GM23338 (cell line): ENCODE data around the gene ADAT3.

Source experiments
- CREB1 ChIP-seq: fragments of 250-450 bp; sonication (Bioruptor Pico); IDR thresholded peaks from 2 replicates; pipeline ENCODE4 v1.5.0; 2020; ENCODE audit warnings: low read depth, mild to moderate bottlenecking, moderate library complexity
- CTCF ChIP-seq, 2 experiments: fragments of 200-600 bp in 1 of 2; sonication (generic) in 1 of 2; conservative IDR thresholded peaks; 2 replicates each; pipeline versions ENCODE4 v1.5.1 to v1.6.1; 2016 to 2017; ENCODE audit warnings: antibody characterized with exemption in 2 of 2, low read depth in 2 of 2, mild to moderate bottlenecking in 2 of 2, moderate library complexity in 1 of 2
- EZH2 ChIP-seq: fragments of 200-600 bp; sonication (generic); IDR thresholded peaks from one replicate; pipeline ENCODE4 v1.8.0; 2017; ENCODE audit warnings: antibody characterized with exemption, mild to moderate bottlenecking, low read depth; ENCODE audit not compliant: unreplicated experiment
- EZH2phosphoT487 ChIP-seq: fragments of 200-600 bp; sonication (generic); IDR thresholded peaks from one replicate; pipeline ENCODE4 v1.8.1; 2018; ENCODE audit warnings: antibody characterized with exemption; ENCODE audit not compliant: unreplicated experiment
- JUNB ChIP-seq: IDR thresholded peaks from one replicate; pipeline ENCODE4 v1.6.1; 2016; ENCODE audit warnings: antibody characterized with exemption; ENCODE audit not compliant: unreplicated experiment
- NANOG ChIP-seq: IDR thresholded peaks from 2 replicates; pipeline ENCODE4 v1.6.1; 2016; ENCODE audit warnings: antibody characterized with exemption, borderline replicate concordance
- POLR2AphosphoS5 ChIP-seq: IDR thresholded peaks from 2 replicates; pipeline ENCODE4 v1.6.1; 2016; ENCODE audit warnings: antibody characterized with exemption, low read depth
- REST ChIP-seq: IDR thresholded peaks from one replicate; pipeline ENCODE4 v1.6.1; 2018; ENCODE audit warnings: antibody characterized with exemption; ENCODE audit not compliant: unreplicated experiment
- STAT1 ChIP-seq: IDR thresholded peaks from one replicate; pipeline ENCODE4 v1.6.1; 2016; ENCODE audit warnings: antibody characterized with exemption; ENCODE audit not compliant: unreplicated experiment
- ZNF114 ChIP-seq: fragments of 250-450 bp; sonication (Bioruptor Pico); IDR thresholded peaks from 2 replicates; pipeline ENCODE4 v1.5.0; 2020; ENCODE audit warnings: mild to moderate bottlenecking, moderate library complexity
- ZNF331 ChIP-seq: fragments of 250-450 bp; sonication (Bioruptor Pico); IDR thresholded peaks from 2 replicates; pipeline ENCODE4 v1.5.0; 2020; ENCODE audit warnings: low read depth, mild to moderate bottlenecking, moderate library complexity

- TF ChIP-seq POLR2AphosphoS5 (no peak), CTCF (conservative IDR thresholded peaks at IDR 0.05; ENCODE audit: low read depth in 2 of 2) (no peak), EZH2 (no peak), CREB1 (no peak), JUNB (no peak), EZH2phosphoT487 (no peak), REST (no peak), STAT1 (no peak), ZNF331 (no peak), ZNF114 (CRISPR knock-in tag) (no peak), NANOG (no peak)
Observed at GRCh38 chr19:1947651-1948209, 42.5 kb downstream of the ADAT3 start.
